ENCODE results near the gene GET4.

DNA sequence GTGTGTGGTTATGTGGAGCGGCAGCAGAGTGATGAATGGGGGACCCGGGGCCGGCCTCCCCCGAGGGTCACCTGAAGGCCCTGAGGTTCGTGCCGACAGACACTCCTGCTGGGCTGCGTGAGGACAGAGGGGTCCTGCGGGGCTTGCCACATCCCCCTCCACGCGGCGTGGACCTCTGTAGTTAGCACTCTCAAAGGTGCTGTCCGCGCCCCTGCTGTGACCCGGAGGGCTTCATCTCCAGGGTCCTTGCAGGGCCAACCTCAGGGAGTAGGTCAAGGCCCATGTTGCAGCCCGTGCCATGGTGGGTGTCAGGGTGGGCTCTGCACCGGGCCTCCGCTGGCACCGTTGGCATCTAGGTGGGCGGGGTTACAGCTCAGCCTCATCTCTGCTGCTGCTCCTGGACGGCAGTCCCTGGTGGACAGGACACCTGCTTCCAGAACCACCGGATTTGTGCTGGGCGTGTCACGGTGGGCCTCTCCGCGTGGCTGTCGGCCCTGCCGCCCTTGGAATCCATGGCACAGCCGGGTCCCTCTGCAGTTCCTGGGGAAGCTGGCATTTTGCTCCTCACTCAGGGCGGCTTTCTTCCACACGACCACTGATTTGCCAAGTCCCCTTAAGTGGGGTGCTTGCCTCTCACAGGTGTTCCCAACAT lies 19.8 kb upstream of the GET4 start:
- TF ChIP-seq, protein P1, sequence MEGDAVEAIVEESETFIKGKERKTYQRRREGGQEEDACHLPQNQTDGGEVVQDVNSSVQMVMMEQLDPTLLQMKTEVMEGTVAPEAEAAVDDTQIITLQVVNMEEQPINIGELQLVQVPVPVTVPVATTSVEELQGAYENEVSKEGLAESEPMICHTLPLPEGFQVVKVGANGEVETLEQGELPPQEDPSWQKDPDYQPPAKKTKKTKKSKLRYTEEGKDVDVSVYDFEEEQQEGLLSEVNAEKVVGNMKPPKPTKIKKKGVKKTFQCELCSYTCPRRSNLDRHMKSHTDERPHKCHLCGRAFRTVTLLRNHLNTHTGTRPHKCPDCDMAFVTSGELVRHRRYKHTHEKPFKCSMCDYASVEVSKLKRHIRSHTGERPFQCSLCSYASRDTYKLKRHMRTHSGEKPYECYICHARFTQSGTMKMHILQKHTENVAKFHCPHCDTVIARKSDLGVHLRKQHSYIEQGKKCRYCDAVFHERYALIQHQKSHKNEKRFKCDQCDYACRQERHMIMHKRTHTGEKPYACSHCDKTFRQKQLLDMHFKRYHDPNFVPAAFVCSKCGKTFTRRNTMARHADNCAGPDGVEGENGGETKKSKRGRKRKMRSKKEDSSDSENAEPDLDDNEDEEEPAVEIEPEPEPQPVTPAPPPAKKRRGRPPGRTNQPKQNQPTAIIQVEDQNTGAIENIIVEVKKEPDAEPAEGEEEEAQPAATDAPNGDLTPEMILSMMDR (IDR thresholded peaks at IDR 0.05) = no peak
- no peak for TF ChIP-seq POLR2A (IDR thresholded peaks at IDR 0.05)
